SK-N-SH (cell line): ENCODE data around the gene SEMA4D.

Experiments used
- CHD2 ChIP-seq: fragments of 150-350 bp; IDR thresholded peaks from 2 replicates; pipeline ENCODE4 v1.6.1; 2018; ENCODE audit warnings: low read length; ENCODE audit not compliant: partially characterized antibody
- CTCF ChIP-seq: fragments of 200-600 bp; sonication (generic); IDR thresholded peaks from 2 replicates; pipeline ENCODE4 v1.6.1; 2017; ENCODE audit warnings: antibody characterized with exemption, mild to moderate bottlenecking, moderate library complexity
- EP300 ChIP-seq, 2 experiments: IDR thresholded peaks; 2 replicates each; pipeline versions ENCODE4 v1.4.0 to v1.6.1; 2012; ENCODE audit warnings: borderline replicate concordance in 1 of 2, low read depth in 1 of 2, low read length in 1 of 2
- FOXM1 ChIP-seq: IDR thresholded peaks from 2 replicates; pipeline ENCODE4 v1.4.0; 2012; ENCODE audit warnings: low read depth, mild to moderate bottlenecking
- POLR2AphosphoS5 ChIP-seq: IDR thresholded peaks from 2 replicates; pipeline ENCODE4 v1.6.1; 2012; ENCODE audit warnings: low read depth, low read length
- RFX5 ChIP-seq: IDR thresholded peaks from 2 replicates; pipeline ENCODE4 v1.6.1; 2012; ENCODE audit warnings: mild to moderate bottlenecking, improper control_type of control experiment, low read length
- RXRA ChIP-seq: IDR thresholded peaks from 2 replicates; pipeline ENCODE4 v1.4.0; 2012; ENCODE audit warnings: low read depth, mild to moderate bottlenecking, borderline replicate concordance
- TAF1 ChIP-seq: IDR thresholded peaks from 2 replicates; pipeline ENCODE4 v1.6.1; 2012; ENCODE audit warnings: low read depth, mild to moderate bottlenecking, low read length, moderate library complexity, borderline replicate concordance
- TCF12 ChIP-seq: IDR thresholded peaks from 2 replicates; pipeline ENCODE4 v1.4.0; 2012
- TEAD4 ChIP-seq: IDR thresholded peaks from 2 replicates; pipeline ENCODE4 v1.4.0; 2012; ENCODE audit warnings: mild to moderate bottlenecking, borderline replicate concordance; ENCODE audit not compliant: insufficient read depth
- USF1 ChIP-seq: IDR thresholded peaks from 2 replicates; pipeline ENCODE4 v1.4.0; 2012; ENCODE audit warnings: low read depth, borderline replicate concordance
- YY1 ChIP-seq: IDR thresholded peaks from 2 replicates; pipeline ENCODE4 v1.4.0; 2012; ENCODE audit warnings: low read depth, mild to moderate bottlenecking

- TF ChIP-seq CTCF (no peak), RXRA (no peak), TCF12 (no peak), EP300 (IDR thresholded peaks at IDR 0.05; ENCODE audit: borderline replicate concordance in 1 of 2, low read depth in 1 of 2, low read length in 1 of 2) (no peak), USF1 (no peak), CHD2 (no peak), RFX5 (no peak), TAF1 (no peak), FOXM1 (no peak), TEAD4 (no peak), YY1 (no peak), POLR2AphosphoS5 (no peak)
Measured at GRCh38 chr9:89508951-89509615, 11.2 kb upstream of the SEMA4D start.
